LNCAP (cell line): Measurements from ENCODE around the gene MGLL.

ENCODE experiments used
- TF ChIP-seq, protein P1 (sequence below): fragments of 450-650 bp; IDR thresholded peaks from 2 replicates; pipeline ENCODE4 v1.5.1; 2017; ENCODE audit warnings: mild to moderate bottlenecking

The MGLL gene

DNA sequence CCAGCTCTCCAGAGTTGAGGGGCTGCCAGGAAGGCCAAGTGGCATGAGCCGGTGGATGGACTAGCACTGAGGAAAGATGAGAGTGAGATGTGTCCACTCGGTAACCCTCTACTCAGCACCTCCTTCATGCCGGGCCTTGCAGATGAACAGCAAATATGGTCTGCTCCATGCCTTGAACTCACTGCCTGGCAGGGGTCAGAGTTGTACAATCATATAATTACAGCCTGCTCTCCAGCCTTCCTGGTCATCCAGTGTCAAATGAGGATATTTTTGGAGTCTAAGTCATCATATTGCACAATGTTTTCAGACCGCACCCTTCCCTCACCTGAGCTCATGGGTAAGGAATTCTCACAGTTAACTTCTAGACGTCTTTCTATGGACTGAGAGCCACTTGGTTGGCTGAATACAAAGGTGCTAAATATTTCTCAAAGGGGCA is 4.9 kb downstream of the MGLL start:
- TF ChIP-seq, protein P1, sequence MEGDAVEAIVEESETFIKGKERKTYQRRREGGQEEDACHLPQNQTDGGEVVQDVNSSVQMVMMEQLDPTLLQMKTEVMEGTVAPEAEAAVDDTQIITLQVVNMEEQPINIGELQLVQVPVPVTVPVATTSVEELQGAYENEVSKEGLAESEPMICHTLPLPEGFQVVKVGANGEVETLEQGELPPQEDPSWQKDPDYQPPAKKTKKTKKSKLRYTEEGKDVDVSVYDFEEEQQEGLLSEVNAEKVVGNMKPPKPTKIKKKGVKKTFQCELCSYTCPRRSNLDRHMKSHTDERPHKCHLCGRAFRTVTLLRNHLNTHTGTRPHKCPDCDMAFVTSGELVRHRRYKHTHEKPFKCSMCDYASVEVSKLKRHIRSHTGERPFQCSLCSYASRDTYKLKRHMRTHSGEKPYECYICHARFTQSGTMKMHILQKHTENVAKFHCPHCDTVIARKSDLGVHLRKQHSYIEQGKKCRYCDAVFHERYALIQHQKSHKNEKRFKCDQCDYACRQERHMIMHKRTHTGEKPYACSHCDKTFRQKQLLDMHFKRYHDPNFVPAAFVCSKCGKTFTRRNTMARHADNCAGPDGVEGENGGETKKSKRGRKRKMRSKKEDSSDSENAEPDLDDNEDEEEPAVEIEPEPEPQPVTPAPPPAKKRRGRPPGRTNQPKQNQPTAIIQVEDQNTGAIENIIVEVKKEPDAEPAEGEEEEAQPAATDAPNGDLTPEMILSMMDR = no peak

DNA sequence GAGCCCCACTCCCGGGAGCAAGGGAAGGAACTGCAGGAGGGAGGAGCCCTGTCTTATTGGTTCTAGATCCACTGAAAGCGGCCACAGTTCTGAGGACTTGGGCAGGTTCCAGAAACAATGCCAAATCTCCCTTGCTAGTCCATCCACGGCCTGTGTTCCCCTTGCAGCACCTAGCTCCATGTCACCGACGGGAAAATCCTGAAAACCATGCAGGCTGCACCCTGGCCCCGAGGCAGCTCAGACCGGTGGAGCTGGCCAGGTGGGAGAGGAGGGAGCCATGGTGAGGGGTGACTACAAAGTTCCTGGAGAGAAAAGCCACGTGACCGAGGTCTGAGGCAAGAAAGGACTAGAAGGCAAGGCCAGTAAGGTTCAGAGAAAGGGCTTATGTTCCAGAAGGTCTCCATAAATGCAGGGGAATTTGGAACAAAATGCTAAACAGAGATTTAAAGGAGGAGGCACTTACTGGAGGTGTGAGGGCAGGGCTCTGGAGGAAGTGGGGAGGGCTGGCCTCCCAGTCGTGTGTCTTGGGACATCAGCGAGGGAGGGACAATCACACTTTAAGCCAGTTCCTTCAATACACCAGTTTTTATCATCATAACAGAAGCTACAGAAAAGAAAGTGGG is 5.4 kb downstream of the MGLL start:
- TF ChIP-seq, protein P1 = no peak

GRCh38 chr3:127815641-127816605 is 6.4 kb downstream of the MGLL start:
- TF ChIP-seq, protein P1 = no peak

DNA sequence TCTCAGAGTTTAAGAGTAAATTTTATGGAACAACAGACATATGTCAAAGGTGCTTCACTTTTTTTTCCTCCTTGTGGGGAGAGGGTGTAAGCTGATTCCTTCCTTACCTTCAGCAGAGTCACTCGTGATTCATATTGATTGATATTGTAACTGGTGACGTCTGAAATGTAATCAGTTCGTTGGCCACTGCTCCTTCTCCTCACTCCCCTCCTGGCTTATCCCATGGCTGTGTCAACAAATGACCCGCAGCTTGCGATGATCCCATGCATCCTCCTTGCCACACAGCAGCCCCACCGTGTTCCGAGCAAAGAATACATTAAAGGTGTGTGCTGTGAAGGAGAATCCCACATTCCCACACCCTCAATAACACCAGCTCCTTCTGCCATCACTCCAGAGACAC is 7.3 kb downstream of the MGLL start:
- TF ChIP-seq, protein P1 = no peak

- TF ChIP-seq, protein P1 = no peak
Measured at GRCh38 chr3:127814325-127814781, 8.0 kb downstream of the MGLL start.

DNA sequence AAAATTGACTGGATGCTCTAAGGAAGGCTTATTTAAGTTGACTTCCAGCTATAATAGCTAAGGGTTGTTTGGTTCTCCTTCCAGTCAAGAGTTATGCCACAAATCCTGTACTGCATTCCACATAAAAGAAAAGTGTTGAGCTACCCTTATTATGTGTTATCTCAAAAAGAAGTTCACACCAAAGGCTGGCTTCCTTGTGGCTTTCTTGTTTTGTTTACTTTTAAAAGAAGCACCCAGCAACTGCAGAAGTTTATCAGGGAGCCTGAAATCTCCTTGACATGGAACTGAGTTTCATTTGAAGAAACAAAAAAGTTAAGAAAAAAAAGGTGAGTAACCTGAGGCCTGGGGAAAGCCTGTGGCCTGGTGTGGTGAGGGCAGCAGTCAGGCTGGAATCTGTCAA is 10.2 kb downstream of the MGLL start:
- TF ChIP-seq, protein P1 = no peak

- TF ChIP-seq, protein P1 = no peak
Measured at GRCh38 chr3:127811717-127812116, 10.6 kb downstream of the MGLL start.
